ENCODE data around the gene TSPAN11.

The TSPAN11 gene

GRCh38 chr12:30913323-30913722 lies 13.2 kb upstream of the TSPAN11 start:
- H3K27ac ChIP-seq, result no peak overlapping the region
- no peak for TF ChIP-seq ZFX (IDR thresholded peaks at IDR 0.05; ENCODE audit: borderline replicate concordance)
- TF ChIP-seq, protein P1, sequence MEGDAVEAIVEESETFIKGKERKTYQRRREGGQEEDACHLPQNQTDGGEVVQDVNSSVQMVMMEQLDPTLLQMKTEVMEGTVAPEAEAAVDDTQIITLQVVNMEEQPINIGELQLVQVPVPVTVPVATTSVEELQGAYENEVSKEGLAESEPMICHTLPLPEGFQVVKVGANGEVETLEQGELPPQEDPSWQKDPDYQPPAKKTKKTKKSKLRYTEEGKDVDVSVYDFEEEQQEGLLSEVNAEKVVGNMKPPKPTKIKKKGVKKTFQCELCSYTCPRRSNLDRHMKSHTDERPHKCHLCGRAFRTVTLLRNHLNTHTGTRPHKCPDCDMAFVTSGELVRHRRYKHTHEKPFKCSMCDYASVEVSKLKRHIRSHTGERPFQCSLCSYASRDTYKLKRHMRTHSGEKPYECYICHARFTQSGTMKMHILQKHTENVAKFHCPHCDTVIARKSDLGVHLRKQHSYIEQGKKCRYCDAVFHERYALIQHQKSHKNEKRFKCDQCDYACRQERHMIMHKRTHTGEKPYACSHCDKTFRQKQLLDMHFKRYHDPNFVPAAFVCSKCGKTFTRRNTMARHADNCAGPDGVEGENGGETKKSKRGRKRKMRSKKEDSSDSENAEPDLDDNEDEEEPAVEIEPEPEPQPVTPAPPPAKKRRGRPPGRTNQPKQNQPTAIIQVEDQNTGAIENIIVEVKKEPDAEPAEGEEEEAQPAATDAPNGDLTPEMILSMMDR (IDR thresholded peaks at IDR 0.05), result no peak

GRCh38 chr12:30914986-30915591 lies 11.5 kb upstream of the TSPAN11 start:
- no peak for TF ChIP-seq ZFX (IDR thresholded peaks at IDR 0.05; ENCODE audit: borderline replicate concordance)
- TF ChIP-seq, protein P1 (IDR thresholded peaks at IDR 0.05), result no peak
- H3K27ac ChIP-seq, result no peak overlapping the region

- TF ChIP-seq, protein P1 (IDR thresholded peaks at IDR 0.05), result no peak
- TF ChIP-seq ZFX (IDR thresholded peaks at IDR 0.05; ENCODE audit: borderline replicate concordance), result no peak
- H3K27ac ChIP-seq, result no peak overlapping the region
Measured at GRCh38 chr12:30923057-30923456, 3.5 kb upstream of the TSPAN11 start.

GRCh38 chr12:30925607-30926242 lies 823 bp upstream of the TSPAN11 start:
- H3K27ac ChIP-seq, result no peak overlapping the region
- TF ChIP-seq ZFX (IDR thresholded peaks at IDR 0.05; ENCODE audit: borderline replicate concordance), result no peak
- TF ChIP-seq, protein P1 (IDR thresholded peaks at IDR 0.05), result no peak

DNA sequence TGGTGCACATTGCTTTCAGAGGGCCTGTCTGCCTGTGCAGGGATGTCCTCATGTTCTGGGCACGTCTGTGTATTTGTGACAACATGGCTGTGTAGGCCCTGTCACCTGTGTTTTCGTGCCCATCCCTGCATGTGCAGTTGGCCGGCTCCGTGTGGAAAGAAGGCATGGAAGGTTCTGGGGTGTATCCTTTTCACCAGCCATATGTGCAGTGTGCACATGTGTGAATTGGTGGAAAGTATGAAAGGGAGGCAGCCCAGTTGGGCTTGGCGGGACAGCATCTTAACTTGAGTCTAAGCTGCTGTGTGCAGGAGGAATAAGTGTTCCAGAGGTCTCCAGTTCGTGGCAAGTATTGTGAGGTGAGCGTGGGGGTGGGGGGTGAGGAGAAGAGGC lies 669 bp downstream of the TSPAN11 start:
- no peak for TF ChIP-seq ZFX (IDR thresholded peaks at IDR 0.05; ENCODE audit: borderline replicate concordance)
- TF ChIP-seq, protein P1 (IDR thresholded peaks at IDR 0.05), result no peak
- no peak overlapping the region for H3K27ac ChIP-seq

- H3K27ac ChIP-seq, result no peak overlapping the region
- TF ChIP-seq, protein P1 (IDR thresholded peaks at IDR 0.05), result no peak
- TF ChIP-seq ZFX (IDR thresholded peaks at IDR 0.05; ENCODE audit: borderline replicate concordance), result no peak
Measured at GRCh38 chr12:30928356-30929244, 2.1 kb downstream of the TSPAN11 start.

All from 22Rv1 (cell line).